Heart left ventricle (tissue), 13 donors: ENCODE data around the gene EXTL1.

ENCODE experiments used
- POLR2A ChIP-seq, 2 donors: fragments of 450-650 bp; IDR thresholded peaks; one replicate each; pipeline ENCODE4 v1.6.1; 2017; ENCODE audit warnings: antibody characterized with exemption in 2 of 2, mild to moderate bottlenecking in 2 of 2, moderate library complexity in 2 of 2
- TF ChIP-seq, protein P1 (sequence below), 12 donors: fragments of 200-600 bp; sonication (generic) in 4 of 12; IDR thresholded peaks; one replicate each; pipeline versions ENCODE4 v1.5.0 to v1.8.0; 2018 to 2022; ENCODE audit warnings: antibody characterized with exemption in 12 of 12, mild to moderate bottlenecking in 5 of 12
- donor health status: ischemic (EF 13 %, LVEDD 7.1; RV severe dilation, severe dysfunction).
- donor health status: DM: no; HTN: yes; CAD: no.
- donor health status: DM: no; HTN: no; CAD: no.
- donor health status: ischemic (EF 25% LVEDD 6.9; RV normal size, moderate dysfunction).
- donor health status: ischemic (EF 25% LVEDD 5.7; RV mildly dilated, moderate dysfunction).
- donor health status: ischemic (EF 35%, LVEDD 5.7; RV mildly dilated, moderate dysfunction).
- donor health status: nonischemic (EF 11% LVEDD 7.7; RV severe dilation, severe dysfunction).
- donor health status: DM: yes; HTN: yes; CAD: no.
- donor health status: PGD.
- donor health status: ischemic (EF 29% LVEDD 5.4; RV normal size, mild dysfunction).
- donor health status: nonischemic (EF 23%, LVEDD 6.1; RV moderate dilation, normal function).

DNA sequence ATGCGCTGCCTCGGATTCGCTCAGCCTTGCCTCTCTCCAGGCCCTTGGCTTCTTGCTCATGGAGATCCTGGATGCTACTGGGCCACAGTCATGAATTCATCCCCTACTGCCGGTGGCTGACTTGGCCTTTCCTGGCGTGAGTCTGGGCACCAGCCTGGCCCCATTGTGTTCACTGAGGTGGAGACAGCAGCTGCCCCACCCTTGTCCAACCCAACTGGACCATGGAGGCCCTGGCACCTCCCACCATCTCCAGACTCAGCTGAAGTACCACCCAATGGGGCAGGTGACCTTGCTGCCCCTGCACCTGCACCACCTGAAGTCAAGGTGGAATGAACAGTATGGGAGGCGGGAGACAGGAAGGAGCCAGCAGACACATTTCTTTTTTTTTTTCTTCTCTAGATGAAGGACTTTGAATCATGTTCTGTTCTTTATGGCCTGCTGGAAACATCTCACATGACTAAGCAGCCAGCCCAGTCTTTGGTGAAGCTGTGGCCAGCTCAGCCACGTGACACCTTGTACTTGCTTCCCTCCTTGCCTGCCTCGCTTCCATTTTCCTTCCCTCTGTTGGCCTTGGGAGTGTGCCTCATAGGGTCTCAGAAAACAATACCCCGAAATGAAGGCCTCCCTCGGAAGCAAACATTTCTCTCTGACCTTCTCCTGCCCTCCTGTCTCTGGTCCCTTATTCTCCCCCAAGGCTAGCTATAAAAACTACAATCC is 28.1 kb downstream of the EXTL1 start:
- TF ChIP-seq, protein P1, sequence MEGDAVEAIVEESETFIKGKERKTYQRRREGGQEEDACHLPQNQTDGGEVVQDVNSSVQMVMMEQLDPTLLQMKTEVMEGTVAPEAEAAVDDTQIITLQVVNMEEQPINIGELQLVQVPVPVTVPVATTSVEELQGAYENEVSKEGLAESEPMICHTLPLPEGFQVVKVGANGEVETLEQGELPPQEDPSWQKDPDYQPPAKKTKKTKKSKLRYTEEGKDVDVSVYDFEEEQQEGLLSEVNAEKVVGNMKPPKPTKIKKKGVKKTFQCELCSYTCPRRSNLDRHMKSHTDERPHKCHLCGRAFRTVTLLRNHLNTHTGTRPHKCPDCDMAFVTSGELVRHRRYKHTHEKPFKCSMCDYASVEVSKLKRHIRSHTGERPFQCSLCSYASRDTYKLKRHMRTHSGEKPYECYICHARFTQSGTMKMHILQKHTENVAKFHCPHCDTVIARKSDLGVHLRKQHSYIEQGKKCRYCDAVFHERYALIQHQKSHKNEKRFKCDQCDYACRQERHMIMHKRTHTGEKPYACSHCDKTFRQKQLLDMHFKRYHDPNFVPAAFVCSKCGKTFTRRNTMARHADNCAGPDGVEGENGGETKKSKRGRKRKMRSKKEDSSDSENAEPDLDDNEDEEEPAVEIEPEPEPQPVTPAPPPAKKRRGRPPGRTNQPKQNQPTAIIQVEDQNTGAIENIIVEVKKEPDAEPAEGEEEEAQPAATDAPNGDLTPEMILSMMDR (IDR thresholded peaks at IDR 0.05) = no peak
- no peak for TF ChIP-seq POLR2A (IDR thresholded peaks at IDR 0.05)
